Activated naive CD8-positive, alpha-beta T cell treated with anti-CD3 and anti-CD28 coated beads, Interleukin-2, amount 50 U/mL, for 16 hours (primary cell): ENCODE data around the gene IPCEF1.
"Not testable (repeated sequence)": the region's sequence is repeated elsewhere in the genome, so short reads cannot be mapped to it uniquely, and the experiment has no call there.

Experiments used
- DNase-seq: peaks from one replicate; pipeline ENCODE4 v3.0.0-alpha.2; 2020; ENCODE audit warnings: low read depth, low spot score

Gene IPCEF1

DNA sequence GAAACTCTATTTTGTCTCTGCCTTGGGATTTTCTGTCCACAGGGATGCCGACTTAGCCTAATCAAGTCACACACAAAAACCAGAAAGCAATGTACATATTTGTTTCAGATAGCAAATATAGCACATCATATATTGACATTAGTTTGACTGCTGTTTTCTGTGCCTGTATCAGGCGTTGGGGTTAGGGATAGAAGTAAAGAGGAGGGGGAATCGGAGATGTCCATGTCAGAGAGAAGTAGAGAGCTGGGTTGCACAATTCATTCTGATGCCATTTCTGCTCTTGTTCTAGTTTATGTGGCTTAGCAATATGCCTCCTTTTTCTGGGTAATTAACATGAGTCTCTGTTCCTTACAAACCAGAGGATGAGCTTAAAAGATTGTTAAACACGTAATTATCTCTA, 14.7 kb upstream of the IPCEF1 start:
- no peak for DNase-seq

DNA sequence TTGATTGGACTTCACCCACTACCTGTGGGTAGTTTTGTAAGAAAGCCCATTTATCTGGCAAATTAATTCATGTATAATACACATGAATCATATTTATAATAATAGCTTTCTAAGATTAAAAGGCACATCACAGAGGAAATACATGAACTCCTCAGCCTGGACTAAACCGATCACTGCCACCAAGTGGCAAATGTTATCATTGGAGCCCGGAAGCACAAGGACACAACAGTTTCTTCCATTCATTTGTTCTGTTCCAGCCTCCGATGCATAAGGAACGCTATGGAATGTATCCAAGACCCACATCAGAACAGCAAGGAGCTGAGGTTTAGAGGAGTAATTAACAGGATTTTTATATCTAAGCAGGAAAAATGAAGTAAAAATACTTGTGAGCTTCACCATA, 13.9 kb upstream of the IPCEF1 start:
- DNase-seq: no peak

DNA sequence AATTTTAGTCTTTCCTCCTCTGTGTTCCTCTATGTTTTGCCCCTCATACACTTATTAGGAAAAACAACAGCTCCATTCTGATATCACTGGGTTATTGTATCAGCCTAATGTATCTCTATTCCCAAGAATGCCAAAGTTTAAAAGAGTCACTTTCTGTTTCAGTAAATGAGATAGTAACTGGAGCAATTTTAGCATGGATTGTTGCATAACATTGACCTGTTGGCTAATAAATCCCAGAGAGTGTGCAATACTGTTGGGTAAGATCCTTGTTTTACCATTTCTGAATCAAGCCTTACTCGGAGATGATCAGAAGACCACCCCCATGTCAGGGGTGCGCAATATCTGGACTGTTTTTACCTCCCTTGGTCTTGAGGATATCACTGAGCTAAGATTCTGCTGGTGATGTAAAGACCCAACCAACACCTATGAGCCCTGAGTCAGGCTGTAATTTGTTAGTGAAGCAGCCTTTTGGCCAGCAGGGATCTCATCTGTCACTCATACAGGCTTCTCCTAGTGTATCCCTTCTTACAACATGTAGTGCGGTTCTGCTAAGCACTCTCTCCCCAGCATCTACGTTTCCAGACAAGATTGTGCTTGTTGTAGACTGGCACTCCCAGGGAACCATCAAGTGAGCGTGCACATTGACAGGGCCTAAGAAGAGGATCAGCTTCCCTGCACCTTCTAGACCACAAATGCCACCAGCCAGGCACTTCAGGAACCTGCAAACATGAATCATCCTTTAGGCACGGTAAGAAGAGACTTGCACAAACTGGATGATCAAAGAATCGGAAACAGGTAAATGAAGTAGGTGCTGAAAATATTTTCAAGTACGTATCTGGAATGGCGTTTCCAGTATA, 11.5 kb upstream of the IPCEF1 start:
- no peak for DNase-seq

DNA sequence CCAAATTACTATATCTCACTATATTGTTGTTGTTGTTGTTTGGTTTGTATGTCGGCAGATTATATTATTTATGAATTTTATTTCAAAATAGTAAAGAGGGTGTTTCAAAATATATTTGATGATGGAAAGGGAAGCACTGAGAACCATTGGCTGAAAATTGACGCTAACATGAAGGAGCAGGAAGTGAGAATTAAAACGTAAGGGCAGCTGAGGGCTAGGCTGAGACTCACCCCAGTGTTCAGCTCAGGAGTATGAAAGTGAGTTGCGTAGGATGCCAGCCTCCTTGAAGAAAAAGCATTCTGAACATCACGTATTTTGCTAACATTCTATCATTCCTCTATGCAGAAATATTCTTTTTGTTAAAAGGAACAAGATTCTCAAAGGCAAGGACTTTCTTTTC, 10.7 kb upstream of the IPCEF1 start:
- no peak for DNase-seq

DNA sequence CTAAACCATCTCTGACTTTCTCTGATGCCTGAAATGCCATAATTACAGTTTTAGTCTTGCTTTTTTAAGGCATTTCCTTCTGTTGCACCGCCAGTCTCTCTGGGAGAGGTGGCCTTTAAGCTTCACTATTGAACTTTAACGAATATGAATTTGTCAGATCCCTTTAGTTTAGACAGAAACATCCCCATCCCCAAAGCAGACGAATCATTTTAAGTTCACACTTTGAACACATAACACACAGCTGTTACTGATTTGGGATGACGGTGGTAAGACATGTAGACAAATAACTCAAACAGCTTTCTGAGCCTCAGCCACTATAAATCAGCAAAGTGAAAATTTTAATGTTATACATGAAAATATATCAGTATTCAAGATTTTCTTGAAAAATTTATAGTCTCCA, 7.2 kb upstream of the IPCEF1 start:
- no peak for DNase-seq

DNA sequence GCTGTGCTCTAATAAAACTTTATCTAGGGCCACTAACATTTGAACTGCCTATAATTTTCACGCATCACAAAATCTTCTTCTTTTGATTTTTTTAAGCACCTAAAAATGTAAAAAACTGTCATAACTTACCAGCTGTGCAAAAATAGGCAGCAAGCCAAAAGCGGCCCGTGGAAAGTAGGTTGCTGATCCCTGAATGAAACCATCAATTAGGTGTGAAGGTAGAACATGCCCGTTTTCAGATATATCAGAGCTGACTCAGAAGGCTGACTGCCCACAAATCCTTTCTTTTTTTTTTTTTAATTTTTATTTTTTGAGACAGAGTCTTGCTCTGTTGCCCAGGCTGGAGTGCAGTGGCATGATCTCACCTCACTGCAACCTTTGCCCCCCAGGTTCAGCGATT, 4.9 kb upstream of the IPCEF1 start:
- DNase-seq: no peak

DNA sequence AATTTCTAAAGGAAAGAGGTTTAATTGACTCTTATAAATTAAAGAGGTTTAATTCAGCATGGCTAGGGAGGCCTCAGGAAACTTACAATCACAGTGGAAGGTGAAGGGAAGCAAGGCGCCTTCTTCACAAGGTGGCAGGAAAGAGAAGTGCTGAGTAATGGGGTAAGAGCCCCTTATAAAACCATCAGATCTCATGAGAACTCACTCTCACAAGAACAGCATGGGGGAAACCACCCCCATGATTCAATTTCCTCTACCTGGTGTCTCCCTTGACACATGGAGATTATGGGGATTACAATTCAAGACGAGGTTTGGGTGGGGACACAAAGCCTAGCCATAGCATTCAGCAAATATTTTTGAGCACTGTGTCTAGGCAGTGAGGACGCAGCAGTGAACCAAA, 3.9 kb upstream of the IPCEF1 start:
- no peak for DNase-seq

DNA sequence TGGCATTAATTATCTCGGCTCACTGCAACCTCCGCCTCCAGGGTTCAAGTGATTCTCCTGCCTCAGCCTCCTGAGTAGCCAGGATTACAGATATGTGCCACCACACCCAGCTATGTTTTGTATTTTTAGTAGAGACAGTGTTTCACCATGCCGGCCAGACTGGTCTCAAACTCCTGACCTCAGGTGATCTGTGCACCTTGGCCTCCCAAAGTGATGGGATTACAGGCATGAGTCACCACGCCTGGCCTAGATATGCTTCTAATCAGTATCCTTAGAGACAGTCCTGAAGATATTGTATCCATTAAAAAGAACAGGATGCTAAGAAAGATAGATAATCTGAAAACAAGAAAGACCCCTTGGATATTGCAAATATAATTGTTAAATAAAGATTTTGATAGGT, 3.1 kb upstream of the IPCEF1 start:
- no peak for DNase-seq

DNA sequence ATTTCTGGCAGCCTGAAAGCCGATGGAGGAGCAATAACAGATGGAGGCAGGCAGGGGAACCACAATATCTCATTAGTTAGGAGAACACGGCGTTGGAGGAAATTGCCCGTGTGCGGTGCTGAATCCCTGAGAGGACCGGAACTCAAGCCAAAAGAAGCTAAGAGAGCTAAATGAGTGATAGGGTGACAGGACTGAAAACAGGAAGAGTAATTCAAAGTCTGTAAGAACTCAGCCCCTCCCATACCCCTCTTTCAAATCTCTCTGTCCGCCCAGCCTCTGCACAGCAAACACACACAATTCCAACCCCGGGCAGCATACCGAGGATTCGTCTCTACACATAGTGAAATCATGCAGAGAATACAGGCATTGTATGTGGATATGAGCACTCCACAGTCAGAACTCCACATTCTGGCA, 2.6 kb upstream of the IPCEF1 start:
- no peak for DNase-seq

DNA sequence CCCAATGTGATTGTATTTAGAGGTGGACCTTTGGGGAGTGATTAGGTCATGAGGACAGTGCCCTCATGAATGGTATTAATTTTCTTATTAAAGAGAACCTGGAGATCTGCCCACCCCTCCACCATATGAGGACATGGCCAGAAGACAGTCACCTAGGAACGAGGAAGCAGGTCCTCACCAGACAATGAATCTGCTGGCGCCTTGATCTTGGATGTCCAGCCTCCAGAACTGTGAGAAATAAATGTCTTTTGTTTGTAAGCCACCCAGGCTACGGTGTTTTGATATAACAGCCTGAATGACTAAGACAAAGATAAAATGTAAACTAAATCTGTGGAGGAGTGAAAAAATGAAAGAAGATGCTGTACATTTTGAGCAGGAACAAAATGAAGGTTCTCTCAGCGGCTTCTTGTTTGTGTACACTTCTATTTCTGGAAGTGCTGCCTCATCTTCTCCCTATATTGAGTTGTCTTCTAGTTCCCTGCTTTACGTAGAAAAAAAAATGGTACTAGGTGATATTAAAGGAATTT, 1.5 kb upstream of the IPCEF1 start:
- DNase-seq: no peak

DNA sequence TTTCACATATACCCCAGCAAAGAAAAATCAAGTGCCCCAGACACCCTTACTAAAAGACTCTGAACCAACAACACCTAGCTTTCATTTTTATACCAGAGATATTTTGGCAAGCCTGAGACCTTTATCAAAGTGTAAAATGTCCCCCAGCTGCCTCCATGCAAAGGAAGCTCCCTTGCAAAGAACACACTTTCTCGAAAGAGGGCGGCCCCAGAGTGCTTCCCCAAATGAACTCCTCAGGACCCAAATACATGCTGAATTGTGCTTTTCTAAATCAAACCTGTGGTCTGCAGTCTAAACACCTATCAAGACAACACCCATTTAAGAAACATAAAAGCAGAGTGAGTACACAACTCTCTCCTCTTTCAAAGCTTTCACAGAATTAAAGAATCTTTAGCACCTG, 490 bp downstream of the IPCEF1 start:
- DNase-seq: no peak

DNA sequence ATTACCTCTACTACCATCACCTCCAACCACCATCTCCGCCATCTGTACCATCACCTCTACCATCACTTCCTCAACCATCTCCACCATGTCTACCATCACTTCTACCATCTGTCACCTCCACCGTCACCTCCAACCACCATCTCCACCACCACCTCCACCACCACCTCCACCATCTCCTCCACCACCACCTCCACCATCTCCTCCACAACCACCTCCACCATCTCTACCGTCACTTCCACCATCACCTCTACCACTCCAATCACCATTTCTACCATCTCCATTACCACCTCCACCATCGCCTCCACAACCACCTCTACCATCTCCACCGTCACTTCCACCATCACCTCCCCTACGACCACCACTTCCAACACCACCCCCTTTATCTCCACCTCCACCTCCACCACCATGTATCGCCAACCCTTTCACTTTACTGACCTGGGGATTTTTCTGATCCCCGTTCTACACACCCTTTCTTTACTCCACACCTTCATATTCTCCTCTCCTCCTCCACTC, 2.3 kb downstream of the IPCEF1 start:
- no peak for DNase-seq

DNA sequence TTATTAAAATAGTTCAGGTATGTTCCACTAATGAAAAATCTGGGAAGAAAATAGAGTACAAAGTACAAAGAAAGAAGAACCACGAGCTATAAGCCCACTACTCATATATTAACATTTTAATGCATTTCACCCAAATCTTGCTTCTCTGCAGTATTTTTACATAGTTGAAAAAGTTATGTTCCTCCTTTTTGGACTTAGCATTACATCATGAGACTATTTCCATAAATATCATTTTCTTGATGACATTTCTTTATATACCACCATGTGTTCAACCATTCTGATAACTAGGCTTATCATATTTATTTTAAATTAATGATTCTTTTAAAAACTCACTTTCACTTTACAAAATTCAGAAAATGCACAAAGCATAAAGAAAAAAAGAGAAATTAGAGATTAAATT, 3.0 kb downstream of the IPCEF1 start:
- DNase-seq: no peak

DNA sequence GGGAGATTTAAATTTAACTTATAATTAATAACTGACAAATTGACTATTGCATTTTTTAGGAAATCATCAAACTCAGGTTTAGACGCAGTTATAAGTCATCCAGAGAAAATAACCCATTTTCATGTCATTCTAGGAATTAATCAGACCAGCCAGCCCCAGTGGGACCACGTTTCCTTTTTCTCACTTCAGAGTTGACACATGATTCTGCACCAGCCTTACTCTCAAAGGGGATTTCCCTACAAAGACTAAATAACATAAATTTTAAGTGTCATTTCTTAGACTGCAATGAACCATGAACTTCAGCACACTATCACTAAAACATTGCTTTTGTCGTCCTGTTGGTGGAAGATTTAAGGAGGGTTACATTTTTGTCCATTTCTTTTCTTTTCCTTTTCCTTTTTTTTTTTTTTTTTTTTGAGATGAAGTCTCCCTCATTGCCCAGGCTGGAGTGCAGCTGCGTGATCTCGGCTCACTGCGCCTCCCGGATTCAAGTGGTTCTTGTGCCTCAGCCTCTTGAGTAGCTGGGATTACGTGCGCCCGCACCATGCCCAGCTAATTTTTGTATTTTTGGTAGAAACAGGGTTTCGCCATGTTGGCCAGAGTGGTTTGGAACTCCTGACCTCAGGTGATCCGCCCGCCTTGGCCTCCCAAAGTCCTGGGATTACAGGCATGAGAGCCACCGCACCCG, 3.6 kb downstream of the IPCEF1 start:
- peak; percentile 10 for DNase-seq

DNA sequence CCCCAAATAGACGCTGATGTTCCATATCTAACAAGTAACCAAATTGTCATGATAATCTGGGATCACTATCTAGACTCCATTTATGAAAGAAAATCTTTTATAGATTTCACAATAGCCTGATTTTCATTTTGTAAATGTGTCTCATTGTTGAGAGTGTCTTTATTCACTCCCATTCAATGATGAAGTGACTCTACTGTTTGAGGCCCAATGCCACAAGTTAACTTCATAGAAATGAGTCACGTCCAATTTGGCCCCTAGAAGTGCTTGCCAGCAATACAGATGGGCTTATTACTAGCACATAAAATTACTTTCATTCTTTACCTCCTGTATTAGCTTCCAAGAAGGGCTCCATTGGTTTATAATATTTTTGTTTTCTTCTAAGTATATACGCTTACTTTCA, 6.3 kb downstream of the IPCEF1 start:
- DNase-seq: no peak

DNA sequence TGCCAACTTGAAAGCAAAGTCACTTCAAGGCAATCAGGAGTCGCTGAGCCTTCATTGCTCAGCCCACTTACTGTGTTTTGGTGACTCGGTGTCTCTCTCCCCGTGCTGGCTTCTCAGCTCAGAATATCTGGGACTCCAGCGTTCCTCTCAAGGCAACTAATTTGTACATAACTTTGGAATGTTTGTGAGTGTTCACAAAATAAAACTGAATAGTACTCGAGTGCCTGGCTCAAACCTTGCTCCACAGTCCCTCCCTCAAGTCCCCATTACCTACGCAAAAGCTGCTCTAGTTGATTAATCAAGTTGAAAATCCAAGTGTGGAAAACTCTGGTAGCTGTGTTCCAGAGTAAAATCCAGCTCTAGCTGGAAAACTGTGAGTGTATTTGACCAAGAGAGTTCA, 8.6 kb downstream of the IPCEF1 start:
- DNase-seq: no peak

DNA sequence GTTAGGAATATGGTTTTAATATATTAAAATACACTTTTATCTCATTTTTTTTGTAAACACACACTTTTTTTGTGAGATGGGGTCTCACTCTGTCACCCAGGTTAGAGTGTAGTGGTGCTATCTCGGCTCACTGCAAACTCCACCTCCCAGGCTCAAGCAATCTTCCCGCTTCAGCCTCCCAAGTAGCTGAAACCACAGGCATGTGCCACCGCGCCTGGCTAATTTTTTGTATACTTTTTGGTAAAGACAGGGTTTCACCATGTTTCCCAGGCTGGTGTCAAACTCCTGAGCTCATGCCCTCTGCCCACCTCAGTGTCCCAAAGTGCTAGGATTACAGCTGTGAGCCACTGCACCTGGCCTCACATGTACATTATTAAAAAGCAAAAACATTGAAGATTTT, 10.8 kb downstream of the IPCEF1 start:
- no peak for DNase-seq

DNA sequence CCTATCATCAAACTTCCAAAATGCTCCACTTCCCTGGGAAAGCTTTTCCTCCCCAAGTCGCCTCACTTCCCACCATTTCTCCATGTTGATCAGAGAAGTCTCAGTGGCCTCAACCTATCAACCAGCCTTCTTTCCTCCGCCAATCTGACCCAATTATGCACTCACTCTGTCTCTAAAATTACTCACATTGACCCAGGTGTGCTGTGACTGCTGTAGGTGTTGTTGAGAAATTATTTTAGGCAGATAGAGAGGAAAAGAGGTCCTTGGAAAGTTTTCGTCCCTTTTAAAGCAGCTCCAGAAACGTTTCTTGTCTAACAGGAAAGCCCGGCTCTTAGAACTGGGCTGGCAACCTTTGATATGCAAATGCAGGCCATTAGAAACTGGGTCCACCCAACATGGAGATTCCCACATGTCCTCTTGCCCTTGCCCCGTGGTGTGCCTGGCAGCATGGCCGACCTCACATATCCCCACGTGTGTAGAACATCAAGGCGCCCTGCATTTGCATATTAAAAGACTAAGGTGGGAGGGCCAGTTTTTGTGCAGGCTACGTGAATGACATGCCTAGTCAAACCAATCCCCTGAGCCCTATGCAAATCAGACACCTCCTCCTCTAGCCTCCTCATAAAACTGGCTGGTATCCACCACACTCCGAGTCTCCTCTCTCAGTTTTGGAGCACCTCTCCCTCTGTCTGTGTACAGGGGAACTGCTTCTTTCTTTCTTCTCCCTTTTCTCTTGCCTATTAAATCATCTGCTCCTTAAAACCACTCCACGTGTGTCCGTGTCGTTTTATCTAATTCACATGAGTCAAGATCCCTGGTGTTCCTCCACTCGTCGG, 12.9 kb downstream of the IPCEF1 start:
- no peak for DNase-seq

DNA sequence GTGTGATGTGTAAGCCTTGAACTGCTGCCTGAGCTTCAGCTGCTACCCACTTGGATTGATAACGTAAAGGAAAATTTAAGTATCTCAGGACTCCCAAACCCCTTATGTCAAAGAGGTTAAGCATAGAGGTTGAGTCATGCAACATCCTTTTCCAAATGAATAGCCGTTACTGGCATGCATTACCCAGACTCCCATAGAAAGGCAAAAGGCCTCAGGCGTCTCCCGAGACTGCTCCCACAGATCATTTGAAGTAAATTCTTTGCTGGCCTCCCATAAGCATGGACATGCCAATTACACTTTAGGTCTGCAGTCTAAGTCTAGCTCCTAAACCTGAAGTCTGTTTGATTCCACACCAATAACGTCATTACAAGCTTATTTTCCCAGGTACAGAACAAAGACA, 14.7 kb downstream of the IPCEF1 start:
- no peak for DNase-seq

DNA sequence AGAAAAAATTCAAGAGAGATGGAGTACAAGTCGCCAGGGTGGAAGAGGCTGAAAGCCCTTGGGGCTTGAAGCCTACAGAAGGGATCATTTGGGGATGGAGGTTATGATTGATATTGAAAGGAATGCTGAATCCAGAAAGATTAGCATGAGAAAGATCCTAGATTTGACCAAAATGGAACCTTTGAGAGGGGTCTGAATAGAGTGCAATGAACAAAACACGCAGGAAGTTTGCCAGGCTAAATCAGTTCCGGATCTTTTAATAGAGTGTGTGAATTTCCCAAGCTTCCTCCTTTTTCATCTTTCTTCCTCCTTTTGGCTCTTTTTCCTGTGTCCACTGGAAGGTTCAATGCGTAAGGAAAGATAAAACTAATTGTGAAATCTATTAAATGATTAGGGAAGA, 15.3 kb downstream of the IPCEF1 start:
- DNase-seq: no peak

DNA sequence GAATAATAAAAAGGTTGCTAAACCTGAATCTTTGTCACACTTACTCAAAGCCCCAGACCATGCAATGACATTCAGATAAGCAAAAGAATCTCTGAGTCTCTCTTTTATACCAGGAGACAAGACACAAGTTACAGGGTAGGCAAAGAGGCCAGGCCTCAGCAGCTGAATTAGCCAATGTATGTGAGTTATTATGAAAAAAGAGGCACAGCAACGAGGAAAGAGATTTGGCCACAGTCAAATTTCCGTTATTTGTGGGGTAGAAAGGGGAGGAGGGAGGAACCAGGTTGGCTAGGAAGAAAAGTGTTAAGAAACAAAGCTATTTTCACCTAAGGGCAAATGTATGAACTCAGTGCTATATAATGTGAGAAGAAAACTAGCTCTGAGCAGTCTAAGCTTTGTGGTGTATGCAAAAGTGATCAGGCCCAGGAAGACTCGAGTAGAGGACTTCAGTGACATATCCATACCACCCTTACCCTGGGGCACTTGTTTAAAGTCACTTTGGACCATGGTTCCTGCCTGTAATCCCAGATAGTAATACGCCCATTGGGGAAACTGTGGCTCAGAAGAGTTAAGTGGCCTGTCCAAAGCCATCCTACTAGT, 19.1 kb downstream of the IPCEF1 start:
- DNase-seq: no peak

DNA sequence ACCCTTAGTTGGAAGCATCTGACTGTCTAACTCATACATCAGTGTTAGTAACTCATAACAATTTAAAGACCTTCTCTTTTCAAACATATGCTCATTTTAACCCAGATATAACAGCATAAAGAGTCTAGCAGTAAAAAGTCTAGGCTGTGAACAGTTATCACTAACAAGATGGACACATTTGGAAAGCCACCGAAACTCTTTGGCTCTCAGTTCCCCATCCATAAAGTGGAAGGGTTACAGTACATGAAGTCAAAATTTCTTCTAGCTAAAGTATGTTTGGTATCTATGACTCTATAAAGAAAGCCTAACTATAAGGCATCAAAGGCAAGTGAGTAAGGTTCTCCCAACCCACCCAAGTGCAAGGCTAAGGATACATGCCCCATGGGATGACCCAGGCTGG, 22.5 kb downstream of the IPCEF1 start:
- DNase-seq: not testable (repeated sequence)
